OCI-LY7 (cell line): Measurements from ENCODE around the gene TECPR2.

Experiments used
- EZH2phosphoT487 ChIP-seq: fragments of 200-600 bp; sonication (generic); IDR thresholded peaks from 2 replicates; pipeline ENCODE4 v1.6.1; 2018; ENCODE audit warnings: low read depth, borderline replicate concordance, mild to moderate bottlenecking, mixed run types, antibody characterized with exemption, low read length, moderate library complexity, mixed read lengths
- TF ChIP-seq, protein P1 (sequence below): fragments of 200-600 bp; sonication (generic); conservative IDR thresholded peaks from 2 replicates; pipeline ENCODE4 v1.5.1; 2014; ENCODE audit warnings: mild to moderate bottlenecking, antibody characterized with exemption, low read length, moderate library complexity, mixed read lengths

DNA sequence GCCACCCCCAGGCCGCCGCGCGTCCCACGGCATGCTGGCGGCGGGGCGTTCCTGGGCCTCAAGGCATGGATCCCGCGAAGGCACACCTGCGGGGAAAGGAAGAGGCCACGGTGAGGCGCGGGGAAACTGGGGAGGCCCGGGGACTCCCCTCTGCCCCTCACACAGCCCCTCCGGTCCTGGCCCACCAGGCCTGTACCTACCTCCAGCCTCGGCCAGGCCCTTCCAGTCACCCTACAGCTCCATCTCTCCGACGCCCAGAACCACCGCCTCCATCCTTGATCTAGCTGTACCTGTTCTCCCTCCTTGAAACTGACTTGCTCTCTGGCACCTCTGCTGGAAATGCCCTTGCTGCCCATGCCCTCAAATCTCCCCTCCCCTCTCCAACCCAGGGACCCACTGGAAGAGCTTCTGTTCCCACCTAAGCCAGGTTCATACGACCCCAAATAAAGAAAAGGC lies 145.1 kb downstream of the TECPR2 start:
- TF ChIP-seq, protein P1, sequence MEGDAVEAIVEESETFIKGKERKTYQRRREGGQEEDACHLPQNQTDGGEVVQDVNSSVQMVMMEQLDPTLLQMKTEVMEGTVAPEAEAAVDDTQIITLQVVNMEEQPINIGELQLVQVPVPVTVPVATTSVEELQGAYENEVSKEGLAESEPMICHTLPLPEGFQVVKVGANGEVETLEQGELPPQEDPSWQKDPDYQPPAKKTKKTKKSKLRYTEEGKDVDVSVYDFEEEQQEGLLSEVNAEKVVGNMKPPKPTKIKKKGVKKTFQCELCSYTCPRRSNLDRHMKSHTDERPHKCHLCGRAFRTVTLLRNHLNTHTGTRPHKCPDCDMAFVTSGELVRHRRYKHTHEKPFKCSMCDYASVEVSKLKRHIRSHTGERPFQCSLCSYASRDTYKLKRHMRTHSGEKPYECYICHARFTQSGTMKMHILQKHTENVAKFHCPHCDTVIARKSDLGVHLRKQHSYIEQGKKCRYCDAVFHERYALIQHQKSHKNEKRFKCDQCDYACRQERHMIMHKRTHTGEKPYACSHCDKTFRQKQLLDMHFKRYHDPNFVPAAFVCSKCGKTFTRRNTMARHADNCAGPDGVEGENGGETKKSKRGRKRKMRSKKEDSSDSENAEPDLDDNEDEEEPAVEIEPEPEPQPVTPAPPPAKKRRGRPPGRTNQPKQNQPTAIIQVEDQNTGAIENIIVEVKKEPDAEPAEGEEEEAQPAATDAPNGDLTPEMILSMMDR: no peak
- TF ChIP-seq EZH2phosphoT487: no peak
